ENCODE results near the gene MCC. TPM values are rescaled to one million over a fixed set of nuclear protein-coding genes. Genes with fewer than 3 reads are reported as not detected.

Gene MCC
- total and polyA plus RNA-seq, 2 of the 4 experiments (the other 2 are of a cell fraction), result 5.0 to 20.6 TPM

GRCh38 chr5:113003763-113004162 lies 484.5 kb downstream of the MCC start:
- H3K4me1 ChIP-seq (ENCODE audit: control insufficient read depth, insufficient read depth, low read length), result 0 out of 2 replicates have a peak, but pooled peaks cover 6% of the 10 kb centered on the region
- DNase-seq, result no peak
- no peak overlapping the region for H3K14ac ChIP-seq (replicated peaks; ENCODE audit: low read depth, low read length)
- no peak overlapping the region for H2BK5ac ChIP-seq (ENCODE audit: low read depth, low read length, poor library complexity, severe bottlenecking)
- ATAC-seq (ENCODE audit: low read depth), result no peak
- no peak overlapping the region for H4K8ac ChIP-seq (ENCODE audit: low read depth in 2 of 2, low read length in 2 of 2)
- H3K4me3 ChIP-seq (ENCODE audit: insufficient read depth, low read depth, low read length), result no peak overlapping the region
- no peak overlapping the region for H2AK5ac ChIP-seq (ENCODE audit: low read depth, low read length)
- ChIA-PET CTCF (no interaction called here), POLR2A (ENCODE audit: unreplicated experiment) (no interaction called here)
- peaks cover 26 to 36% of the 10 kb centered on the region in 2 experiments for H3K79me1 ChIP-seq (ENCODE audit: low read depth in 1 of 2, low read length in 2 of 2)
- H2BK120ac ChIP-seq (ENCODE audit: low read depth, low read length), result no peak overlapping the region
- H3K27ac ChIP-seq (ENCODE audit: insufficient read depth, low read length), result no peak overlapping the region
- H3K56ac ChIP-seq (ENCODE audit: extremely low read depth, insufficient read depth, low read length), result no peak overlapping the region
- no peak overlapping the region for H4K5ac ChIP-seq (ENCODE audit: low read depth, low read length)
- WGBS, 2 experiments (ENCODE audit: extremely low coverage in 2 of 2, insufficient read length in 1 of 2), result no CpG with 5 or more reads among the region's 3 CpGs
- no peak overlapping the region for H3K9ac ChIP-seq (ENCODE audit: low read depth, low read length)
- no peak overlapping the region for H3K4me2 ChIP-seq (ENCODE audit: low read depth, low read length)
- no peak for TF ChIP-seq CTCF (conservative IDR thresholded peaks at IDR 0.05; ENCODE audit: low read depth, low read length)
- TF ChIP-seq RFX5 (IDR thresholded peaks at IDR 0.05; ENCODE audit: low read depth, low read length), result no peak
- peak; percentile 97 for TF ChIP-seq MAFK (IDR thresholded peaks at IDR 0.05; ENCODE audit: low read depth, low read length)
- no TSS peak for BruUV-seq (replicated peaks)
- dilution Hi-C loops (cut with HindIII; ENCODE audit: low sequenced_read_pairs, unreplicated experiment), result no loop called here
- no peak overlapping the region for H3K23ac ChIP-seq (ENCODE audit: low read depth, low read length)
- H3K9me1 ChIP-seq (ENCODE audit: insufficient read depth, low read length), result no peaks in the 10 kb centered on the region
- H2AK9ac ChIP-seq (replicated peaks; ENCODE audit: low read depth, low read length, poor library complexity), result no peak overlapping the region
- H2AFZ ChIP-seq (replicated peaks; ENCODE audit: low read length, poor library complexity), result no peak overlapping the region
- H3K27me3 ChIP-seq (ENCODE audit: control insufficient read depth, insufficient read depth, low read length), result no peaks in the 10 kb centered on the region
- no peak overlapping the region for H3K4ac ChIP-seq (ENCODE audit: low read depth, low read length)
- no peaks in the 10 kb centered on the region for H4K20me1 ChIP-seq (ENCODE audit: insufficient read depth, low read length)
- no peak overlapping the region for H3K18ac ChIP-seq (ENCODE audit: low read depth, low read length)
- no peak overlapping the region for H2BK20ac ChIP-seq (ENCODE audit: low read depth, low read length)
- intact Hi-C loops (cut with micrococcal nuclease), result no loop called here
- H3K36me3 ChIP-seq (ENCODE audit: control insufficient read depth, insufficient read depth, low read length), result peaks cover 27% of the 10 kb centered on the region
- H2BK15ac ChIP-seq (ENCODE audit: low read depth, low read length), result no peak overlapping the region
- in situ Hi-C loops (cut with MboI; ENCODE audit: low sequenced_read_pairs), result no loop called here
- no peaks in the 10 kb centered on the region for H3K9me3 ChIP-seq (ENCODE audit: control insufficient read depth, insufficient read depth, low read length)
- H4K91ac ChIP-seq (ENCODE audit: insufficient read depth, low read depth, low read length), result no peak overlapping the region
